D721Med (cell line): Measurements from ENCODE around the gene OR4D1.
A peak's percentile ranks its signal among the peaks of the same experiment; 100 is the strongest.

Experiments
- DNase-seq: peaks from one replicate; pipeline ENCODE4 v3.0.0; 2011; ENCODE audit warnings: low spot score; ENCODE audit not compliant: insufficient read length
- FAIRE-seq: peaks from 2 replicates; lab custom pipeline; 2011; peaks lifted over from hg19 to GRCh38; lab: Jason Lieb, UNC
- TF ChIP-seq, protein P1 (sequence below): IDR thresholded peaks from 2 replicates; pipeline ENCODE4 v1.5.1; 2012; ENCODE audit warnings: mild to moderate bottlenecking, control low read depth; ENCODE audit not compliant: insufficient read depth; ENCODE audit errors: missing control alignments

OR4D1 gene

DNA sequence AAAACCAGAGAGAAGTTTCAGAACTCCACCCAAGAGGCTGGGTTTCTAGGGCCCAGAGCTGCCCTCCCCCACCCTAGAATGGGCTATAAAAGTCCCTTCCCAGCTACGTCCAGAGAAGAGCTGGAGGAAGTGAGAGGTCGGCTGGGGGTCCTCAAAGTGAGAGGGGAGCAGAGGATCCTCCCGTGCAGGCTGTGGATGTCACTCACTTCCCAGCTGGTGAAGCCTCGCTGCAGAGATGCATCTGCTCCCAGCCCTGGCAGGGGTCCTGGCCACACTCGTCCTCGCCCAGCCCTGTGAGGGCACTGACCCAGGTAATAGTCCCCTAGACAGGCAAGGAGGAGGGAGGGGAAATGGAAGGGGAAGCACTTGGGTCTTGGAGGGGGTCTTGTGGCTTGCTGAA, 44.4 kb downstream of the OR4D1 start, which contains the start of gene EPX:
TSS of gene EPX (plus strand) at position 115 of the 400 bp plus-strand sequence. CDS start at position 236, 121 bp downstream.
- DNase-seq, result no peak
- TF ChIP-seq, protein P1, sequence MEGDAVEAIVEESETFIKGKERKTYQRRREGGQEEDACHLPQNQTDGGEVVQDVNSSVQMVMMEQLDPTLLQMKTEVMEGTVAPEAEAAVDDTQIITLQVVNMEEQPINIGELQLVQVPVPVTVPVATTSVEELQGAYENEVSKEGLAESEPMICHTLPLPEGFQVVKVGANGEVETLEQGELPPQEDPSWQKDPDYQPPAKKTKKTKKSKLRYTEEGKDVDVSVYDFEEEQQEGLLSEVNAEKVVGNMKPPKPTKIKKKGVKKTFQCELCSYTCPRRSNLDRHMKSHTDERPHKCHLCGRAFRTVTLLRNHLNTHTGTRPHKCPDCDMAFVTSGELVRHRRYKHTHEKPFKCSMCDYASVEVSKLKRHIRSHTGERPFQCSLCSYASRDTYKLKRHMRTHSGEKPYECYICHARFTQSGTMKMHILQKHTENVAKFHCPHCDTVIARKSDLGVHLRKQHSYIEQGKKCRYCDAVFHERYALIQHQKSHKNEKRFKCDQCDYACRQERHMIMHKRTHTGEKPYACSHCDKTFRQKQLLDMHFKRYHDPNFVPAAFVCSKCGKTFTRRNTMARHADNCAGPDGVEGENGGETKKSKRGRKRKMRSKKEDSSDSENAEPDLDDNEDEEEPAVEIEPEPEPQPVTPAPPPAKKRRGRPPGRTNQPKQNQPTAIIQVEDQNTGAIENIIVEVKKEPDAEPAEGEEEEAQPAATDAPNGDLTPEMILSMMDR, result no peak
- no peak for FAIRE-seq

DNA sequence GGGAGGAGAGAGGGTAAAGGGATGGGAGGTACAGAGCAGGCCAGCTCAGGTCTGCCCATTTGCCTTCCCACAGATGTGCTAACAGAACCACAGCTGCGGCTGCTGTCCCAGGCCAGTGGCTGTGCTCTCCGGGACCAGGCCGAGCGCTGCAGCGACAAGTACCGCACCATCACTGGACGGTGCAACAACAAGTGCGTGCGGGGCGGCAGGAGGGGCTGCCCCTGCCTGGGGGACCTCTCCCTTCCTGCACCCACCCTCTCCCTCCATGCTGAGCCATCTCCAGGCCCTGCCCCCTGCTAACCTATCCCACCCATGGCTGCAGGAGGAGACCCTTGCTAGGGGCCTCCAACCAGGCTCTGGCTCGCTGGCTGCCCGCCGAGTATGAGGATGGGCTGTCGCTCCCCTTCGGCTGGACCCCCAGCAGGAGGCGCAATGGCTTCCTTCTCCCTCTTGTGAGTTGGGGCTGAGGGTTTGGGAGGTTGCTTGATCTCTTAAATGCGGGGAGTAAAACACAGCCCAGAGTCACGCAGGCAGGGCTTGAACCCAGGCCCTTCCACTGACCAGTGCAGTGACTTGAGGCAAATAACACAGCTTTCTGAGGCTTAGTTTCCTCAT, 45.6 kb downstream of the OR4D1 start:
- DNase-seq, result no peak
- TF ChIP-seq, protein P1, result no peak
- FAIRE-seq, result no peak

DNA sequence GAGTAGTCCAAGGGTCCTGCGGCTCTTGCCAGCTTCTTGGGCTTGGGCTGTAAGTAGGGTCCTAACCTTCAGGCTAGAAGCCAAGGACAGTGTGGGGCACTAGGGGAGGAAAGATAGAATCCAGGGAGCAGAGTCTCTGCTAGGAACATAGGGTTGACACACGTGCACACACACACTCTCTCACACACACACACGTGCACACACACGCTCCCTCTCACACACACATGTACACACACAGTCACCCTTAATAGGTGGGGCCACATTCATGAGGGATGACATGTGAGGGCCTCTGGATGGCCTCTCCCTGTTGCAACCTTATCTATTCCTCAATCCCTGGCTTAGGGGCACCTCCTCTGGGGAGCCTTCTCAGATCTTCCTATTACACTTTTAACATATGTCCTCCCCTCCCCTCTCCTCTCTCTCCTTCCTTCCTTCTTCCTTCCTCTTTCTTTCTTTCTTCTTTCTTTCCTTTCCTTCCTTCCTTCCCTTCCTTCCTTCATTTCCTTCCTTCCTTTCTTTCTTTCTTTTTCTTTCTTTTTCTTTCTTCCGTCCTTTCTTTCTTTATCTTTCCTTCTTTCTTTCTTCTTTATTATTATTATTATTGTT, 47.4 kb downstream of the OR4D1 start:
- TF ChIP-seq, protein P1, result no peak
- FAIRE-seq (no peak), DNase-seq (no peak)

DNA sequence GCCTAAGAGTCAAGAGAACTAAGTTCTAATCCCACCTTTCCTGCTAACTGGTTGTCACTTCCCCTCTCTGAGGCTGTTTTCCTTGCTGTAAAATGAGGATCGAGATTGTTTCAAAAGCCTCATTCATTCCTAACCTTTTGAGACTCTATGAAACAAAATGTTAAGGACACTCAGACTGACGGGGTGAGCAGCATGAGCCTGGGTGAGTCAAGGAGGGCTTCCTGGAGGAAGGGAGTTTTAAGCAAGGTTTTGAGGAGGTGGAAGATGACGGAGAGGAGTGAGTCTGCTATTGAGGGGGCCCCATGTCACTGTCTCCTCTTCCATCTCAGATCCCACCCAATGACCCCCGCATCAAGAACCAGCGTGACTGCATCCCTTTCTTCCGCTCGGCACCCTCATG, 48.4 kb downstream of the OR4D1 start:
- TF ChIP-seq, protein P1, result no peak
- DNase-seq (no peak), FAIRE-seq (no peak)

DNA sequence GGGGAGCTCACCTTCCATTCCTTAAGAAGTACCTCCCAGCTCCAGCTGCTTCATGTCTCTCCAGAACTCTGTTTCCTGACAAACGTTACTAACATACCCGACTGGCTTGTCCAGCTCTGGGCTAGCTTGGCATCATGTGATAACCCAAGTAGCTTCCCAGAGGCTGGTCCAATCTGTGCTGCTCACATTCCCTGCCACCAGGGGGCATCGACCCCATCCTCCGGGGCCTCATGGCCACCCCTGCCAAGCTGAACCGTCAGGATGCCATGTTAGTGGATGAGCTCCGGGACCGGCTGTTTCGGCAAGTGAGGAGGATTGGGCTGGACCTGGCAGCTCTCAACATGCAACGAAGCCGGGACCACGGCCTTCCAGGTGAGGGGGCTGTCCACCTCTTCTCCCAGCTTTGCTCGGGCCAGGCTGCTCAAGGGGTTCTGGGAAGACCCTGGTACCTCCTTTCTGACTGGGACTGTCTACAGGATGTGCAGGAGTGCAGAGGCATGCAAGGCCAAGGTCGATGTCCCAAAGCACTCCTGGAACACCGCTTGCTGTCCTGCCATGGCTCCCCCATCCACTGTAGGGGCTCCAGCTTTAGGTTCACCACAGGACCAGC, 51.9 kb downstream of the OR4D1 start:
- TF ChIP-seq, protein P1, result peak; percentile 81
- no peak for FAIRE-seq
- DNase-seq, result peak; percentile 53

DNA sequence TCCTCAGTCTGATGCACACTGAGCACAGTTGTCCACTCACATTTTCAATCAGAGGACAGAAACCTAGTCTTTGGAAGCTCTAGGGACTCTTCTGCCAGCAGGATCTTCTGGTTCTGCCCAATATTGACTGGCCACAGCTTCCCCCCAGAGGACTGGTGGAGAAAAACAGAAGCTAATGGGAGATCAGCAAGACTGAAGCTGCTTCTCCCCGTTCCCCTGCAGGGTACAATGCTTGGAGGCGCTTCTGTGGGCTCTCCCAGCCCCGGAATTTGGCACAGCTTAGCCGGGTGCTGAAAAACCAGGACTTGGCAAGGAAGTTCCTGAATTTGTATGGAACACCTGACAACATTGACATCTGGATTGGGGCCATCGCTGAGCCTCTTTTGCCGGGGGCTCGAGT, 54.7 kb downstream of the OR4D1 start:
- no peak for DNase-seq
- TF ChIP-seq, protein P1, result no peak
- no peak for FAIRE-seq

DNA sequence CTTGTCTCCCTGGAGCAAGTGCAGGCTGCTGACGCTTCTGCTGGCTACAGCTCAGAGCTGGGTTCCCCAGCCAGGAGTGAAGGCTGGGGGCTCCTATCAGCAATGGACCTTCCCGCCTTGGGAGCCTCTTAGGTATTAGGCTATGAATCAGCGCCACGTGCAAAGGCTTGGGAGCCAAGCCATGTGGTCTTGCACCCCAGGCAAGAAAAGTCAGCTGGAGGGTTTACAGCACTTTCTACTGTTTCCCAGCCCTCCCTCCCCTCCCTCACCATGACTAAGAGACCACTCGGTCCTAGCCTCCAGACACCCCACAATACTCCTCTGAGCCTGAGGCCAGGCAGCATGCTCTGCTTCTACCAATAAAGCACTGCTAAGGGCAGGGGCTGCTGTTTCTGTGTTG, 56.6 kb downstream of the OR4D1 start:
- no peak for DNase-seq
- no peak for FAIRE-seq
- TF ChIP-seq, protein P1, result no peak
